OCI-LY1 (cell line): Measurements from ENCODE around the gene GAP43.

ENCODE experiments used
- CTCF ChIP-seq: fragments of 200-600 bp; sonication (generic), shearing (Covaris generic); IDR thresholded peaks from 2 replicates; pipeline ENCODE4 v1.5.1; 2017; ENCODE audit warnings: mild to moderate bottlenecking, antibody characterized with exemption, low read length, moderate library complexity, mixed read lengths
- EZH2 ChIP-seq: fragments of 200-600 bp; sonication (generic), shearing (Covaris generic); IDR thresholded peaks from 2 replicates; pipeline ENCODE4 v1.8.0; 2017; ENCODE audit warnings: borderline replicate concordance, mixed run types, mild to moderate bottlenecking, antibody characterized with exemption, low read length, moderate library complexity, mixed read lengths

- TF ChIP-seq CTCF (no peak), EZH2 (no peak)
These were observed 21.1 kb downstream of the GAP43 start for GRCh38 chr3:115644391-115644790.
